Epithelial cell of proximal tubule (primary cell): ENCODE results near the gene ZDHHC14. TPM values are rescaled to one million over a fixed set of nuclear protein-coding genes. Genes with fewer than 3 reads are reported as not detected.
"Not testable (repeated sequence)": the region's sequence is repeated elsewhere in the genome, so short reads cannot be mapped to it uniquely, and the experiment has no call there.

ENCODE experiments used
- DNase-seq: peaks from one replicate; pipeline ENCODE4 v3.0.0-alpha.2; 2011; ENCODE audit warnings: low read depth
- H3K4me3 ChIP-seq: 2 replicates; pipeline ENCODE4 v1.5.1; 2011; ENCODE audit warnings: low read depth, mild to moderate bottlenecking, low read length
- CTCF ChIP-seq: conservative IDR thresholded peaks from 2 replicates; pipeline ENCODE4 v1.5.1; 2012; ENCODE audit warnings: low read depth, mild to moderate bottlenecking, low read length
- total RNA-seq: library from RNA; depleted of rRNA; stranded (reverse); fragments of >200 nt; gene quantifications from 2 replicates; pipeline ENCODE4 v1.2.3, GENCODE V29; 2015

The ZDHHC14 gene
- total RNA-seq, 1 donor from 2014 or later: 21.4 TPM

DNA sequence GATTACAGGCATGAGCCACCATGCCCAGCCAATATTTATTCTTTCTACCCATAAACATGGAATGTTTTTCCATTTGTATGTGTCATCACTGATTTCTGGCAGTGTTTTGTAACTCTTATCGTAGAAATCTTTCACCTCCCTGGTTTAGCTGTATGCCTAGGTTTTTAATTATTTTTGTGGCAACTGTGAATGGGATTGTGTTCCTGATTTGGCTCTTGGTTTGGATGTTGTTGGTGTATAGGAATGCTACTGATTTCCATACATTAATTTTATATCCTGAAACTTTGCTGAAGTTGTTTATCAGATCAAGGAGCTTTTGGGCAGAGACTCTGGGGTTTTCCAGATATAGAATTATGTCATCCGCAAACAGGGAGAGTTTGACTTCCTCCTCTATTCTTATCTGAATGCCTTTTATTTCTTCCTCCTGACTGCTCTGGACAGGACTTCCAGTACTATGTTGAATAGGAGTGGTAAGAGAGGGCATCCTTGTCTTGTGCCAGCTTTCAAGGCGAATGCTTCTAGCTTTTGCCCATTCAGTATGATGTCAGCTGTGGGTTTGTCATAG is 198.6 kb downstream of the ZDHHC14 start:
- DNase-seq: no peak
- no peak overlapping the region for H3K4me3 ChIP-seq
- no peak for TF ChIP-seq CTCF

- DNase-seq: no peak
- TF ChIP-seq CTCF: no peak
- H3K4me3 ChIP-seq: no peak overlapping the region
Measured at GRCh38 chr6:157584036-157584435, 203.0 kb downstream of the ZDHHC14 start.

DNA sequence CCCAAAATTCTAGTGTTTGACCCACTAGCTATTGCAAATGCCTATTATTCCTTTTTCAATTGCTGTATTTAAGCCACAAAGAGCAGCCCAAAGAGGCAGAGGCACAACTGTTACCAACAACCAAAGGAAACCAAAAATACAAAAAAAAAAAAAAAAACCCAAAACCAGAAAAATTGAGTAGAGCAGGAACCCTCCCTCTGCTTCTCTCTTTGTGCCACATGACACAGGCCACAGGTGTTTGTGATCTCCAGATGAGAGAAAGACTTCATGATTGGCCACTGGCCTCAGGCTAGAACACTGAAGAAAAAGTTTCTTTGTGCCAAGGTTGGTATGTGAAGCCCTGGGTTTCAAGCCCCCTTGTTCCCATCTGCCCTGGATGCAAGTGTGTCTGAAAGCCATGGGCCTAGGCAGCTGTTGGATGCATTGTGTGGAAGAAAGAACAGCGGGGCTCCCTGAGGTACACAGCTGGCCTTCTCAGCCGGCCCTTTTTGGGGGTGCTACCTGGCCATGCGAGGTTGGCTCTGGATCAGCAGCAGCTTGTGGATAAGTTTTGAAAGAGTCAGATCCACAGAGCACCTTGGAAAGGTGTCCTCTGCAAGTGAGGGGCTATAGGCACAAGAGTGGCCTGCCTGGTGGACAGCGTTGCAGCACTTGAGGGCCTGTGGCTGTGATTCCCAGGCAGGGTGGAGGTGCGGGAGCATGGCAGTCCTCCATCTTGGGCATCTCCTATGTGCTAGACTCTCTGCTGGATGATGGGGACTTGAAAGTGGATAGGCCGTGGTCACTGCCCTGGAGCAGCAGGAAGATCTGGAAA is 204.5 kb downstream of the ZDHHC14 start:
- TF ChIP-seq CTCF: no peak
- no peak overlapping the region for H3K4me3 ChIP-seq
- DNase-seq: no peak

GRCh38 chr6:157586088-157586414 is 205.1 kb downstream of the ZDHHC14 start:
- TF ChIP-seq CTCF: no peak
- no peak for DNase-seq
- no peak overlapping the region for H3K4me3 ChIP-seq

GRCh38 chr6:157586476-157587126 is 205.6 kb downstream of the ZDHHC14 start:
- TF ChIP-seq CTCF: no peak
- DNase-seq: no peak
- H3K4me3 ChIP-seq: no peak overlapping the region

DNA sequence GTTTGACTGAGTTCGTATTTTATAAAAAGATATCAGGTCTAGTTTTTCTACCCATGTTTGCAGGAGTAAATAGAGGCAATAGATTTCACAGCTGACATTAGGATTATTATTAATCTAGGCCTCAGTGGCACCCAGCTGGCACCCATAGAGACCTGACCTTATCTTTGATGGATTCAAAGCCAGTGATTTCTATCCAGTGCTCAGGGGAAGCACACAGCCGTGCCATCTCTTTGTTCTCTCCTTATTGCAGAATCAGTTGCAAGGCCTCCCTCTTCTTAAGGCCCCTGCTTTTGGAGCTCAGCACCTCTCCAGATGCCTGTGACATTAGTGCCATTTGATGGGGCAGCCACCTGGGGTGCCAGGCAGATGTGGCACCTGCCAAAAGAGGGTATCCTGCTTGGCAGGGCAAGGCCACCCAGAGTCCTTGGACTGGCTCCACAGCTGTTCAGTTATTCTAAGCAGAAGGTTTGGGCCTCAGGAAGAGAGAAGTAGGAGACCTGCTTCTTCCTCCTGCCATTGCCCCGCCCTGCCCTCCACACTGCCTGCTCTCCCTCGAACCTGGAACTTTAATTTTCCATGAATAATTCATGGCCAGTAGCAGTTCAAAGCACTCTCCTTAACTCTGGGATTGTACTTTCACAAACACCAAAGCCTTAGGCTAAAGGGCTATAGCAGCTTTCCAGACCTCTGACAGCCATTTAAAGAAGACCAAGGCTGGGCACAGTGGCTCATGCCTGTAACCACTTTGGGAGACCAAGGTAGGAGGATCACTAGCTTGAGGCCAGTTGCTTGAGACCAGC is 206.3 kb downstream of the ZDHHC14 start:
- no peak overlapping the region for H3K4me3 ChIP-seq
- no peak for DNase-seq
- TF ChIP-seq CTCF: no peak

- DNase-seq, H3K4me3 ChIP-seq: not testable (repeated sequence)
Measured at GRCh38 chr6:157590654-157591053, 209.7 kb downstream of the ZDHHC14 start.
